ENCODE data around the gene FAM117A. TPM values are rescaled to one million over a fixed set of nuclear protein-coding genes. Genes with fewer than 3 reads are reported as not detected.

Gene FAM117A
- total RNA-seq, 1 experiment from 2014 or later: 0.52 TPM

DNA sequence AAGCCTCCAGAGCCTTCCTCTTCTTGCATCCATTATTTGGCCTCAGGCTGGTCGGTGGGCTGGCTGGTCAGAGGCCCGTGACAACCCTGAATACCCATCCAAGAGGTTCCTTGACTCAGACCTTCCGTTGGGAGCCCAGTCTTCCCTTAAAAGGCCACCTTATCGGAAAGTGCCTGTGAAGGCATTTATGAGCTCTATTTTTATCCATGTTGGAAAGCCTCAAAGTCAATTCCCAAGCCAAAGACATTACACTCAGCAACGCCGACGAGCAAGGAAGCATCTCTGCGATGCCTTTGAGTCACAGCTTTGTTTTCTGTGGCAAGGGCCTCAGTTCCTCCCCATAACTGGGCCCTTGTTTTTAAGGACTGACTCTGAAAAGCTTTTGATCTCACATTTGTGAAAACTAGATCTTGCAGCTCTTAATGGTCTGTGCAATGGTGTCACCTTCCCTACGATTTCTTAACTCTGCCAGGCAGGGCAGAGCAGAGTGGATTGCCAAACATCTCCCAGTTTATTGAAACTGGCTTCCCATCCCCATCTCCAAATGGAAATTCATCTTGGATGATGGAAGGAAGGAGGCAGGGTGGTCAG lies 72.8 kb downstream of the FAM117A start:
- Histone ChIP-seq H3K9me3 (ENCODE audit: low read length) (no peaks in the 10 kb centered on the region), H3K9me2 (replicated peaks; ENCODE audit: insufficient read depth, low read length) (no peaks in the 10 kb centered on the region), H2AFZ (ENCODE audit: low read length) (no peak overlapping the region), H3K4me3 (ENCODE audit: low read length) (no peak overlapping the region), H3K4me1 (ENCODE audit: low read length) (no peaks in the 10 kb centered on the region), H3K79me2 (ENCODE audit: low read length) (no peaks in the 10 kb centered on the region), H3K27me3 (ENCODE audit: low read length) (no peaks in the 10 kb centered on the region), H3K27ac (ENCODE audit: low read length) (no peak overlapping the region), H4K20me1 (ENCODE audit: insufficient read depth, low read depth, low read length) (no peaks in the 10 kb centered on the region), H3K9ac (ENCODE audit: low read length) (no peak overlapping the region), H3K4me2 (ENCODE audit: low read depth, low read length, poor library complexity, severe bottlenecking) (no peak overlapping the region), H3K36me3 (ENCODE audit: insufficient read depth, low read length) (no peaks in the 10 kb centered on the region)
- no peak for DNase-seq

DNA sequence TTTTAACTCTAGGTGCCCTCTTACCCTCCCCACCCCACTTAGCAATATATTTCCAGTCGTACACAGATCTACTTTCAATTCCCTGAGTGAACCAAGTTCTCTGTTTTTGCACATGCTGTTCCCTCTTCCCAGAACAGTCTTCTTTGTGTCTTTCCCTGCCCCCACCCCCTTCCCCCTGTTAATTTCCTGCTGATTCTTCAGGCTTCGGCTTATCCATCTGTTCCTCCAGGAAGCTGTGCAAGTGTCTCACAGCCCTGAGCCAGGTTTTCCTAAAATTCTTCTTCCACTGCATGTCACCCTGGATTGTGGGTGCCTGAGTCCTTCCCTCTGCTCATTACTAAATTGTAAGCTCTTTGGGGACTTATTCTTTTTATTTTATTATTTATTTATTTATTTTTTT lies 73.7 kb downstream of the FAM117A start:
- H2AFZ ChIP-seq (ENCODE audit: low read length): no peak overlapping the region
- no peaks in the 10 kb centered on the region for H3K27me3 ChIP-seq (ENCODE audit: low read length)
- H3K36me3 ChIP-seq (ENCODE audit: insufficient read depth, low read length): no peaks in the 10 kb centered on the region
- no peaks in the 10 kb centered on the region for H4K20me1 ChIP-seq (ENCODE audit: insufficient read depth, low read depth, low read length)
- H3K79me2 ChIP-seq (ENCODE audit: low read length): no peaks in the 10 kb centered on the region
- H3K4me2 ChIP-seq (ENCODE audit: low read depth, low read length, poor library complexity, severe bottlenecking): no peak overlapping the region
- no peak for DNase-seq
- H3K9me2 ChIP-seq (replicated peaks; ENCODE audit: insufficient read depth, low read length): no peaks in the 10 kb centered on the region
- no peaks in the 10 kb centered on the region for H3K9me3 ChIP-seq (ENCODE audit: low read length)
- H3K4me3 ChIP-seq (ENCODE audit: low read length): no peak overlapping the region
- H3K9ac ChIP-seq (ENCODE audit: low read length): no peak overlapping the region
- H3K27ac ChIP-seq (ENCODE audit: low read length): no peak overlapping the region
- H3K4me1 ChIP-seq (ENCODE audit: low read length): no peaks in the 10 kb centered on the region

- Histone ChIP-seq H2AFZ (ENCODE audit: low read length) (no peak overlapping the region), H3K9me3 (ENCODE audit: low read length) (no peaks in the 10 kb centered on the region), H3K4me2 (ENCODE audit: low read depth, low read length, poor library complexity, severe bottlenecking) (no peak overlapping the region), H4K20me1 (ENCODE audit: insufficient read depth, low read depth, low read length) (no peaks in the 10 kb centered on the region), H3K36me3 (ENCODE audit: insufficient read depth, low read length) (no peaks in the 10 kb centered on the region), H3K27ac (ENCODE audit: low read length) (no peak overlapping the region), H3K79me2 (ENCODE audit: low read length) (no peaks in the 10 kb centered on the region), H3K4me1 (ENCODE audit: low read length) (no peaks in the 10 kb centered on the region), H3K27me3 (ENCODE audit: low read length) (no peaks in the 10 kb centered on the region), H3K9ac (ENCODE audit: low read length) (no peak overlapping the region), H3K9me2 (replicated peaks; ENCODE audit: insufficient read depth, low read length) (no peaks in the 10 kb centered on the region), H3K4me3 (ENCODE audit: low read length) (no peak overlapping the region)
- DNase-seq: no peak
Observed at GRCh38 chr17:49688848-49689247, 75.1 kb downstream of the FAM117A start.

DNA sequence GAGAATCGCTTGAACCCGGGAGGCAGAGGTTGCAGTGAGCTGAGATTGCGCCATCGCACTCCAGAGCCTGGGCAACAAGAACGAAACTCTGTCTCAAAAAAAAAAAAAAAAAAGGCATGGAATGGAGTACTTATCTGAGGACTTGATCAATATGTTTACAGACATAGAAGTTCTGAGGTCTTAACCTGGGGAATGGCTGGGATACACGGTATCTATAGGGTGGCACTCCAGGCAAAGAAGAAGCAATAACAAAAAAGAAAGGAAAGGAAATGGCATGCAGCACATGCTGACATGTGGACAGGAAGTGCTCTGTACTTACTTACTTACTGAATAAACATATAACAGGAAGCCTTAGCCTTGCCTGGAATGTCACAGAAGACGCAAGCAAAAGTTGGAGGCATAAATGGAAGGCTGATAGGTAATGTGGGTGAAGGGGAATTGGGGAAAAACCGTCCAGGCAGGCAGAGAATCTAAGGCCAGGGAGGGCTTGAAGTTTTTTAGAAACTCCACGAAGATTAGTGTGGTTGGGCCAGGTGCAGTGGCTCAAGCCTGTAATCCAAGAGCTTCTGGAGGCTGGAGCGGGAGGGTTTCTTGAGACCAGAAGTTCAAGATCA lies 75.9 kb downstream of the FAM117A start:
- H2AFZ ChIP-seq (ENCODE audit: low read length): peak overlapping the region; percentile 64; the same call in 1 of the 2 replicates
- no peaks in the 10 kb centered on the region for H3K27me3 ChIP-seq (ENCODE audit: low read length)
- H3K4me1 ChIP-seq (ENCODE audit: low read length): no peaks in the 10 kb centered on the region
- H3K4me3 ChIP-seq (ENCODE audit: low read length): no peak overlapping the region
- no peaks in the 10 kb centered on the region for H3K36me3 ChIP-seq (ENCODE audit: insufficient read depth, low read length)
- no peak for DNase-seq
- H3K27ac ChIP-seq (ENCODE audit: low read length): no peak overlapping the region
- H3K79me2 ChIP-seq (ENCODE audit: low read length): no peaks in the 10 kb centered on the region
- H3K9ac ChIP-seq (ENCODE audit: low read length): no peak overlapping the region
- H3K9me3 ChIP-seq (ENCODE audit: low read length): no peaks in the 10 kb centered on the region
- H3K9me2 ChIP-seq (replicated peaks; ENCODE audit: insufficient read depth, low read length): no peaks in the 10 kb centered on the region
- no peak overlapping the region for H3K4me2 ChIP-seq (ENCODE audit: low read depth, low read length, poor library complexity, severe bottlenecking)
- H4K20me1 ChIP-seq (ENCODE audit: insufficient read depth, low read depth, low read length): no peaks in the 10 kb centered on the region

DNA sequence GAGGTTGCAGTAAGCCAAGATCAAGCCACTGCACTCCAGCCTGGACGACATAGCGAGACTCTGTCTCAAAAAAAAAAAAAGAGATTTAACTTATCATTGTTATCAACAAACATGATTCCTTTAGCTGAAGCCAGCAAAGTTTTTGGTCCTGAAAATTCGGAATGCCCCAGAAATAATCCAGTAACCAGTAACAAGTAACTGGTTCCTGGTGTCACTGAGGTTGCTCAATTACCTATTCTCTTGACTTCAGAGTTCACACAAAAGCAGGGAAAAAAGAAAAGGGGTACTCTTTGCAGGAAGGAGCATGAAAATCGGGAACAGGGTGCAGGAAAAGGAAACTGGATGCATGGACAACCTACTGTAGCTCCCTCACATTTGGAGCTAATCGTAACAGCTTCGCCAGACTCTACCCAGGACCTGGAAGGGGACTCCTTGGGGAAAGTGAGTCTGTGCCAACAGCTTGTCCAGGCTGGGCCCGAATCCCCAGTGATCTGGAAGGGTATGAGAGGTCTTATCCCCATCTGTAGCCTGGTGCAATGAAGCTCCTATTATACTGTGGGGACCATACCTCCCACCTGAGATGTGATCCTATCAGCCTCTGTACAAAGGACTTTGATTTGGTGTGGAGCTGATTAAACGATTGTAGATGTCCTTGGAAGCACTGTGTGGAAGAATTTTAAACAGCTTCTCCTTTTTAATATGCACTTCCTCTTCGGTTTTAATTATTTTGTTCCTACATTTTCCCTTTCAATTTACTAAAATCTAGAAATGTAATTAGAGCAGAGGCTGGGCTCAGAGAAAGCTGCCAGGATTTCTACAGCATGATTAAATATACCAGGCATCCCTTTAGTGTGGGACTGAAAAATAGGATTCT lies 82.6 kb downstream of the FAM117A start:
- no peak overlapping the region for H3K27ac ChIP-seq (ENCODE audit: low read length)
- peaks cover 10% of the 10 kb centered on the region for H3K79me2 ChIP-seq (ENCODE audit: low read length)
- no peaks in the 10 kb centered on the region for H3K9me3 ChIP-seq (ENCODE audit: low read length)
- no peak overlapping the region for H3K4me3 ChIP-seq (ENCODE audit: low read length)
- H3K9me2 ChIP-seq (replicated peaks; ENCODE audit: insufficient read depth, low read length): no peaks in the 10 kb centered on the region
- DNase-seq: no peak
- no peak overlapping the region for H2AFZ ChIP-seq (ENCODE audit: low read length)
- peaks cover 7% of the 10 kb centered on the region for H3K4me1 ChIP-seq (ENCODE audit: low read length)
- no peaks in the 10 kb centered on the region for H4K20me1 ChIP-seq (ENCODE audit: insufficient read depth, low read depth, low read length)
- H3K27me3 ChIP-seq (ENCODE audit: low read length): no peaks in the 10 kb centered on the region
- no peaks in the 10 kb centered on the region for H3K36me3 ChIP-seq (ENCODE audit: insufficient read depth, low read length)
- no peak overlapping the region for H3K4me2 ChIP-seq (ENCODE audit: low read depth, low read length, poor library complexity, severe bottlenecking)
- no peak overlapping the region for H3K9ac ChIP-seq (ENCODE audit: low read length)

DNA sequence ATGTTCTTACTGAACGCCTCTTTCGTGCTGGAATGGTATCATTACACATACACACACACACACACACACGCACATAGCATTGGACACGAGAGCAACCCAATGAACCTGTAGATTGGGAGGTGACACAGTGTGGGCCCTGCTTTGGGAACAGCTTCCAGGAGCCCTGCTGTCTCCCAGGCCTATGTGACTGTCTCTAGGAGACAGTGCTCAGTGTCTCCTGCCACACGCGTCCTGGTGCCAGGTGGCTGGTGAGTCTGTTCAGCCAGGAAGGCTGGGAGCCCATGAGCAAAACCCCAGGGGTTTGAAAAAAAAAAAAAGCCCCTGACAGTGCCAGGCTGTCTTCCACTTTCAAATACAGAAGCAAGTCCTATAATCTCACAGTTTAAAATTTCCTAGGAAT lies 83.6 kb downstream of the FAM117A start:
- Histone ChIP-seq H3K27ac (ENCODE audit: low read length) (no peak overlapping the region), H2AFZ (ENCODE audit: low read length) (no peak overlapping the region), H3K9me3 (ENCODE audit: low read length) (no peaks in the 10 kb centered on the region), H4K20me1 (ENCODE audit: insufficient read depth, low read depth, low read length) (peaks cover 7% of the 10 kb centered on the region), H3K4me2 (ENCODE audit: low read depth, low read length, poor library complexity, severe bottlenecking) (no peak overlapping the region), H3K79me2 (ENCODE audit: low read length) (peaks cover 21% of the 10 kb centered on the region), H3K36me3 (ENCODE audit: insufficient read depth, low read length) (peaks cover 1% of the 10 kb centered on the region; the same call in 1 of the 2 replicates), H3K4me1 (ENCODE audit: low read length) (peaks cover 18% of the 10 kb centered on the region), H3K9me2 (replicated peaks; ENCODE audit: insufficient read depth, low read length) (no peaks in the 10 kb centered on the region), H3K9ac (ENCODE audit: low read length) (no peak overlapping the region), H3K4me3 (ENCODE audit: low read length) (no peak overlapping the region), H3K27me3 (ENCODE audit: low read length) (no peaks in the 10 kb centered on the region)
- DNase-seq: no peak

DNA sequence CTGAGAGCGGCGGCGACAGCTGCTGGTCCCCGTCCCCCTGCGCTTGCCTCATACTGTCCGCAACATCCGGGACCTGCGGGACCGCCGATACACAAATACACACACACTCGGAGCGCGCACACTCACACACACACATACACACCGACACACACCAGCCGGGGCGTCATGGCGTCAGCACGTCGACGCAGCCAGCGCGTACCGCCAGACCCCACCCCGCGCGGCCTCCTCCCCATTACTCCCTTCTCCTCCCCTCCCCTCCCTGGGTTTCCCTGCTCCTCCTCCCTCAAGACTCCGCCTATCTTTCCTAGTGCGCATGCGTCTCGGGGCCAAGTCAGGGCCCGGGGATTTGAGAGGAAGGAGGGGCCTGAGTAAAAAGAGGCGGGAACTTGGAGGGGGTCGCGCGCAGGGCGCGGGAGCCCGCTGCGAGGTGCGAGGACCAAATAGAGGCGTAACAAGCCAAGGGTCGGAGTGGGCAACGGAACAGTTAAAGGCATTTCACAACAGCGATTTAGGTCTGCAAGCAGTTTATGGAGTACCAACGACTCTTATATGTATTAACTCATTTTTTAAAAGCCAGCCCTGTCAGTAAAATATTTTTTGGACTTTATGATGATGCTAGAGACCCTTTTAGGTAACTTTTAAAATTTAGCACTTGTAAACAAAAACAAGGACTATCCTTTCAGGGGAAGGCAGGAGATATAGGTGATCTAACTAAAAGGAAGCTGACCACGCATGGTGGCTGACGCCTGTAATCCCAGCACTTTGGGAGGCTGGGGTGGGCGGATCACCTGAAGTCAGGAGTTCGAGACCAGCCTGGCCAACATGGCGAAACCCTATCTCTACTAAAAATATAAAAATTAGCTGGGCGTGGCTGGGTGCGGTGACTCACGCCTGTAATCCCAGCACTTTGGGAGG lies 85.7 kb downstream of the FAM117A start, which contains the start of gene SPOP:
TSS of gene SPOP (minus strand) at position 165 of the 915 bp plus-strand sequence. CDS start 55,287 bp downstream, outside the sequence.
- DNase-seq: peak; percentile 100
- Histone ChIP-seq H3K4me2 (ENCODE audit: low read depth, low read length, poor library complexity, severe bottlenecking) (peak within 1 kb of the TSS; percentile 98), H3K9me2 (replicated peaks; ENCODE audit: insufficient read depth, low read length) (no peaks in the 10 kb centered on the region)

More for the DNA sequence above, 85.7 kb downstream of the FAM117A start, which contains the start of gene SPOP:
- H3K4me1 ChIP-seq (ENCODE audit: low read length): peaks cover 25% of the 10 kb centered on the region
- H3K27me3 ChIP-seq (ENCODE audit: low read length): no peaks in the 10 kb centered on the region
- peaks cover 7% of the 10 kb centered on the region for H4K20me1 ChIP-seq (ENCODE audit: insufficient read depth, low read depth, low read length)
- H3K4me3 ChIP-seq (ENCODE audit: low read length): peak within 1 kb of the TSS; percentile 79
- peak within 1 kb of the TSS; percentile 83 for H3K9ac ChIP-seq (ENCODE audit: low read length)
- no peak within 1 kb of the TSS; the same call in 1 of the 2 replicates for H2AFZ ChIP-seq (ENCODE audit: low read length)
- H3K9me3 ChIP-seq (ENCODE audit: low read length): no peaks in the 10 kb centered on the region
- peaks cover 40% of the 10 kb centered on the region for H3K79me2 ChIP-seq (ENCODE audit: low read length)
- H3K27ac ChIP-seq (ENCODE audit: low read length): peak within 1 kb of the TSS; percentile 95
- H3K36me3 ChIP-seq (ENCODE audit: insufficient read depth, low read length): peaks cover 16% of the 10 kb centered on the region
